HepG2 (cell line): Measurements from ENCODE around the gene PRKAR2A. TPM values are rescaled to one million over a fixed set of nuclear protein-coding genes. Genes with fewer than 3 reads are reported as not detected.

Source experiments
- ASH2L ChIP-seq: fragments of 300-600, 200-600 bp; sonication (generic); IDR thresholded peaks from 2 replicates; pipeline ENCODE4 v1.7.0; 2017; ENCODE audit warnings: low read depth, mild to moderate bottlenecking, moderate library complexity, mixed read lengths, low read length; ENCODE audit not compliant: insufficient read length
- HOXA5 ChIP-seq: sonication (generic); formaldehyde crosslinking; IDR thresholded peaks from 2 replicates; pipeline ENCODE4 v1.4.0; 2020; ENCODE audit warnings: missing genetic modification reagents
- RARA ChIP-seq: IDR thresholded peaks from 2 replicates; pipeline ENCODE4 v1.6.1; 2016; ENCODE audit warnings: missing genetic modification reagents, missing compliant biosample characterization
- RFXAP ChIP-seq: sonication (generic); formaldehyde crosslinking; IDR thresholded peaks from 2 replicates; pipeline ENCODE4 v1.4.0; 2020; ENCODE audit warnings: missing genetic modification reagents, borderline replicate concordance
- SP2 ChIP-seq: sonication (generic); formaldehyde crosslinking; IDR thresholded peaks from 2 replicates; pipeline ENCODE4 v1.5.1; 2020; ENCODE audit warnings: mild to moderate bottlenecking, missing genetic modification reagents
- ZBTB38 ChIP-seq: sonication (generic); formaldehyde crosslinking; IDR thresholded peaks from 2 replicates; pipeline ENCODE4 v1.5.1; 2020; ENCODE audit warnings: mild to moderate bottlenecking, missing genetic modification reagents
- ZNF530 ChIP-seq: sonication (generic); formaldehyde crosslinking; IDR thresholded peaks from 2 replicates; pipeline ENCODE4 v1.5.0; 2020; ENCODE audit warnings: low read depth, mild to moderate bottlenecking, missing genetic modification reagents
- polyA plus RNA-seq, 8 experiments: library from polyadenylated mRNA; depleted of rRNA in 3 of 8; stranded (reverse) in 7 of 8; unstranded in 1 of 8; fragments of >200 nt; fragmentation: Illumina TruSeq in 4 of 8; extraction: Trizol in 4 of 8; gene quantifications; 2 replicates each; pipeline versions ENCODE4 v1.2.1 to v1.2.3, GENCODE V29; 2011 to 2016; ENCODE audit warnings: low read depth in 4 of 8, missing spikeins in 1 of 8, mixed read lengths in 1 of 8; ENCODE audit not compliant: insufficient read depth in 1 of 8
- total RNA-seq, 5 experiments: library from RNA; depleted of rRNA; stranded (reverse); fragments of >200 nt; fragmentation: Illumina TruSeq; extraction: Trizol; gene quantifications; 2 replicates each; pipeline ENCODE4 v1.2.3, GENCODE V29; 2016; ENCODE audit warnings: low read depth in 1 of 5
- TF ChIP-seq, protein P1 (sequence below), 2 experiments: sonication (generic) in 1 of 2; formaldehyde crosslinking in 1 of 2; IDR thresholded peaks; 2 replicates each; pipeline versions ENCODE4 v1.6.1 to v1.9.0; 2014 to 2022; ENCODE audit warnings: antibody characterized with exemption in 1 of 2, borderline replicate concordance in 1 of 2, inconsistent platforms in 1 of 2, low read depth in 1 of 2, missing genetic modification reagents in 1 of 2
- TF ChIP-seq, protein P2 (sequence below): sonication (generic); formaldehyde crosslinking; IDR thresholded peaks from 2 replicates; pipeline ENCODE4 v1.4.0; 2020; ENCODE audit warnings: missing genetic modification reagents
- TF ChIP-seq, protein P3 (sequence below): sonication (generic); formaldehyde crosslinking; IDR thresholded peaks from 2 replicates; pipeline ENCODE4 v1.8.1; 2022; ENCODE audit warnings: mild to moderate bottlenecking, missing genetic modification reagents
- TF ChIP-seq, protein P4 (sequence below): sonication (generic); formaldehyde crosslinking; conservative IDR thresholded peaks from 2 replicates; pipeline ENCODE4 v1.4.0; 2020; ENCODE audit warnings: missing genetic modification reagents
- TF ChIP-seq, protein P5 (sequence below): sonication (generic); formaldehyde crosslinking; IDR thresholded peaks from 2 replicates; pipeline ENCODE4 v1.8.0; 2022; ENCODE audit warnings: missing genetic modification reagents, low read depth, mild to moderate bottlenecking, borderline replicate concordance
- TF ChIP-seq, protein P6 (sequence below): sonication (generic); formaldehyde crosslinking; IDR thresholded peaks from 2 replicates; pipeline ENCODE4 v1.5.1; 2020; ENCODE audit warnings: missing genetic modification reagents, mild to moderate bottlenecking, borderline replicate concordance
- TF ChIP-seq, protein P7 (sequence below): sonication (generic); formaldehyde crosslinking; IDR thresholded peaks from 2 replicates; pipeline ENCODE4 v1.5.1; 2020; ENCODE audit warnings: missing genetic modification reagents, mild to moderate bottlenecking, borderline replicate concordance

The PRKAR2A gene
- total and polyA plus RNA-seq, 2 of the 13 experiments (the other 11 are each of a cell fraction or from before 2014, with no cell fraction given) = 11.8 to 29.2 TPM

DNA sequence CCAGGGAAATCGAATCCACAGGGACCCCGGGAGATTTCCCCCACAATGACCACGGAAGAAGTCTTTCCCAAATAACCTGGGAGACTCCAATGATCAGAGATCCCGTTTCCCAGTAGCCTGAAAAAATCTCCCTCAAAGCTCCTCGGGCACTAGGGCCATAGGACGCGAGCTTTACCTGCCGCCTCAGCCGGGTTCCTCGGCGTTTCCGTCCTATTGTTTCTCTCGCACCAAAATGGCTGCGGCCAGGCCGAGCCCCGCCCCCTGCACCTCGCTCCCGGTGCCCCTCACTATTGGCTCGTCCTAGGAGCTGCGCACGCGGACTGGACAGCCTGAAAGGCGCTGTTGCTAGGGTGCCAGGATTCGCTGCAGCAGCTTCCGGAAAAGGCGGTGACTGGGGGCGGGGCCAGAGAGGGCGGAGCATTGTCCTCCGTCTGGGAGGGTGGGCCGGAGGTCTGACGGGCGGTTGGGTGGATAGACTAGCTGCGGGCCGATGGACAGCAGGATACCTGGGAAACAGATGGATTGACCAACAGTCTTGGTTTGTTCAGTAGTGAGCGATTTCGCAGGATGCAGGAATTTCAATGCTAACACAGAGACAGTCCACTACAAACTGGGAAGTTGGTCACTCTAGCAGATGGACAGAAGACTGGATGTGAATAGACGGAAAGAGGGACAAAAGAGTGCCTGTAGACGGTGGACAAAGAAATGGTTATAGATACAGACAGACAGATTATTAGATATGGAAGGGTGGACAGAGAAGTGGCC, 130.5 kb downstream of the PRKAR2A start, which contains the start of gene IP6K2 (continued):
- TF ChIP-seq, protein P1, sequence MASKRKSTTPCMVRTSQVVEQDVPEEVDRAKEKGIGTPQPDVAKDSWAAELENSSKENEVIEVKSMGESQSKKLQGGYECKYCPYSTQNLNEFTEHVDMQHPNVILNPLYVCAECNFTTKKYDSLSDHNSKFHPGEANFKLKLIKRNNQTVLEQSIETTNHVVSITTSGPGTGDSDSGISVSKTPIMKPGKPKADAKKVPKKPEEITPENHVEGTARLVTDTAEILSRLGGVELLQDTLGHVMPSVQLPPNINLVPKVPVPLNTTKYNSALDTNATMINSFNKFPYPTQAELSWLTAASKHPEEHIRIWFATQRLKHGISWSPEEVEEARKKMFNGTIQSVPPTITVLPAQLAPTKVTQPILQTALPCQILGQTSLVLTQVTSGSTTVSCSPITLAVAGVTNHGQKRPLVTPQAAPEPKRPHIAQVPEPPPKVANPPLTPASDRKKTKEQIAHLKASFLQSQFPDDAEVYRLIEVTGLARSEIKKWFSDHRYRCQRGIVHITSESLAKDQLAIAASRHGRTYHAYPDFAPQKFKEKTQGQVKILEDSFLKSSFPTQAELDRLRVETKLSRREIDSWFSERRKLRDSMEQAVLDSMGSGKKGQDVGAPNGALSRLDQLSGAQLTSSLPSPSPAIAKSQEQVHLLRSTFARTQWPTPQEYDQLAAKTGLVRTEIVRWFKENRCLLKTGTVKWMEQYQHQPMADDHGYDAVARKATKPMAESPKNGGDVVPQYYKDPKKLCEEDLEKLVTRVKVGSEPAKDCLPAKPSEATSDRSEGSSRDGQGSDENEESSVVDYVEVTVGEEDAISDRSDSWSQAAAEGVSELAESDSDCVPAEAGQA (IDR thresholded peaks at IDR 0.05; ENCODE audit: low read depth) = peak; percentile 76
- TF ChIP-seq, protein P1 (CRISPR knock-in tag; IDR thresholded peaks at IDR 0.05; ENCODE audit: borderline replicate concordance) = no peak
- TF ChIP-seq ASH2L = peak; percentile 73
- TF ChIP-seq, protein P2, sequence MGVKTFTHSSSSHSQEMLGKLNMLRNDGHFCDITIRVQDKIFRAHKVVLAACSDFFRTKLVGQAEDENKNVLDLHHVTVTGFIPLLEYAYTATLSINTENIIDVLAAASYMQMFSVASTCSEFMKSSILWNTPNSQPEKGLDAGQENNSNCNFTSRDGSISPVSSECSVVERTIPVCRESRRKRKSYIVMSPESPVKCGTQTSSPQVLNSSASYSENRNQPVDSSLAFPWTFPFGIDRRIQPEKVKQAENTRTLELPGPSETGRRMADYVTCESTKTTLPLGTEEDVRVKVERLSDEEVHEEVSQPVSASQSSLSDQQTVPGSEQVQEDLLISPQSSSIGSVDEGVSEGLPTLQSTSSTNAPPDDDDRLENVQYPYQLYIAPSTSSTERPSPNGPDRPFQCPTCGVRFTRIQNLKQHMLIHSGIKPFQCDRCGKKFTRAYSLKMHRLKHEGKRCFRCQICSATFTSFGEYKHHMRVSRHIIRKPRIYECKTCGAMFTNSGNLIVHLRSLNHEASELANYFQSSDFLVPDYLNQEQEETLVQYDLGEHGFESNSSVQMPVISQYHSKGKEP (CRISPR knock-in tag) = no peak
- peak; percentile 100 for TF ChIP-seq RFXAP (CRISPR knock-in tag)
- no peak for TF ChIP-seq ZBTB38 (CRISPR knock-in tag)
- TF ChIP-seq HOXA5 (CRISPR knock-in tag) = no peak
- TF ChIP-seq, protein P3, sequence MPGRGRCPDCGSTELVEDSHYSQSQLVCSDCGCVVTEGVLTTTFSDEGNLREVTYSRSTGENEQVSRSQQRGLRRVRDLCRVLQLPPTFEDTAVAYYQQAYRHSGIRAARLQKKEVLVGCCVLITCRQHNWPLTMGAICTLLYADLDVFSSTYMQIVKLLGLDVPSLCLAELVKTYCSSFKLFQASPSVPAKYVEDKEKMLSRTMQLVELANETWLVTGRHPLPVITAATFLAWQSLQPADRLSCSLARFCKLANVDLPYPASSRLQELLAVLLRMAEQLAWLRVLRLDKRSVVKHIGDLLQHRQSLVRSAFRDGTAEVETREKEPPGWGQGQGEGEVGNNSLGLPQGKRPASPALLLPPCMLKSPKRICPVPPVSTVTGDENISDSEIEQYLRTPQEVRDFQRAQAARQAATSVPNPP = no peak
- TF ChIP-seq, protein P4, sequence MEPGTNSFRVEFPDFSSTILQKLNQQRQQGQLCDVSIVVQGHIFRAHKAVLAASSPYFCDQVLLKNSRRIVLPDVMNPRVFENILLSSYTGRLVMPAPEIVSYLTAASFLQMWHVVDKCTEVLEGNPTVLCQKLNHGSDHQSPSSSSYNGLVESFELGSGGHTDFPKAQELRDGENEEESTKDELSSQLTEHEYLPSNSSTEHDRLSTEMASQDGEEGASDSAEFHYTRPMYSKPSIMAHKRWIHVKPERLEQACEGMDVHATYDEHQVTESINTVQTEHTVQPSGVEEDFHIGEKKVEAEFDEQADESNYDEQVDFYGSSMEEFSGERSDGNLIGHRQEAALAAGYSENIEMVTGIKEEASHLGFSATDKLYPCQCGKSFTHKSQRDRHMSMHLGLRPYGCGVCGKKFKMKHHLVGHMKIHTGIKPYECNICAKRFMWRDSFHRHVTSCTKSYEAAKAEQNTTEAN (CRISPR knock-in tag) = no peak
- TF ChIP-seq RARA (CRISPR knock-in tag) = no peak
- TF ChIP-seq, protein P5, sequence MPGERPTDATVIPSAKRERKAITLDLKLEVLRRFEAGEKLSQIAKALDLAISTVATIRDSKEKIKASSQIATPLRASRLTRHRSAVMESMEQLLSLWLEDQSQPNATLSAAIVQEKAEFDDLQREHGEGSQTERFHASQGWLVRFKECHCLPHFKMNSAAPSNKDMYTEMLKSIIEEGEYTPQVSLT (CRISPR knock-in tag) = no peak
- TF ChIP-seq, protein P6, sequence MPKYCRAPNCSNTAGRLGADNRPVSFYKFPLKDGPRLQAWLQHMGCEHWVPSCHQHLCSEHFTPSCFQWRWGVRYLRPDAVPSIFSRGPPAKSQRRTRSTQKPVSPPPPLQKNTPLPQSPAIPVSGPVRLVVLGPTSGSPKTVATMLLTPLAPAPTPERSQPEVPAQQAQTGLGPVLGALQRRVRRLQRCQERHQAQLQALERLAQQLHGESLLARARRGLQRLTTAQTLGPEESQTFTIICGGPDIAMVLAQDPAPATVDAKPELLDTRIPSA (CRISPR knock-in tag) = no peak
- TF ChIP-seq, protein P7, sequence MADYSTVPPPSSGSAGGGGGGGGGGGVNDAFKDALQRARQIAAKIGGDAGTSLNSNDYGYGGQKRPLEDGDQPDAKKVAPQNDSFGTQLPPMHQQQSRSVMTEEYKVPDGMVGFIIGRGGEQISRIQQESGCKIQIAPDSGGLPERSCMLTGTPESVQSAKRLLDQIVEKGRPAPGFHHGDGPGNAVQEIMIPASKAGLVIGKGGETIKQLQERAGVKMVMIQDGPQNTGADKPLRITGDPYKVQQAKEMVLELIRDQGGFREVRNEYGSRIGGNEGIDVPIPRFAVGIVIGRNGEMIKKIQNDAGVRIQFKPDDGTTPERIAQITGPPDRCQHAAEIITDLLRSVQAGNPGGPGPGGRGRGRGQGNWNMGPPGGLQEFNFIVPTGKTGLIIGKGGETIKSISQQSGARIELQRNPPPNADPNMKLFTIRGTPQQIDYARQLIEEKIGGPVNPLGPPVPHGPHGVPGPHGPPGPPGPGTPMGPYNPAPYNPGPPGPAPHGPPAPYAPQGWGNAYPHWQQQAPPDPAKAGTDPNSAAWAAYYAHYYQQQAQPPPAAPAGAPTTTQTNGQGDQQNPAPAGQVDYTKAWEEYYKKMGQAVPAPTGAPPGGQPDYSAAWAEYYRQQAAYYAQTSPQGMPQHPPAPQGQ = no peak
- no peak for TF ChIP-seq ZNF530
- TF ChIP-seq SP2 = peak; percentile 68
